K562 (cell line): ENCODE data around the gene MS4A5. TPM values are rescaled to one million over a fixed set of nuclear protein-coding genes. Genes with fewer than 3 reads are reported as not detected.

ENCODE experiments used
- ATAC-seq: fragments of 200-7000 bp; cut with Tn5 transposase; 3 replicates; pipeline ENCODE4 v1.9.1; 2020; ENCODE audit warnings: moderate library complexity
- BruUV-seq: library from RNA; stranded (reverse); fragments of 400-500 nt; replicated peaks from 2 replicates; lab custom pipeline; 2021; lab: Mats Ljungman, UMichigan
- CTCF ChIA-PET: fragments of 300-600 bp; formaldehyde crosslinking; extraction: SDS; loops from one replicate; lab custom pipeline; 2021; ENCODE audit warnings: low intra/inter-chr PET ratio; lab: Yijun Ruan, JAX
- POLR2A ChIA-PET: fragments of 300-600, 350-650 bp; sonication (Branson Sonifier 250); formaldehyde crosslinking; extraction: SDS; loops from one replicate; lab custom pipeline; 2021; ENCODE audit warnings: antibody characterized with exemption, inconsistent platforms; lab: Yijun Ruan, JAX
- DNase-seq, 4 experiments: peaks; one replicate each; pipeline versions ENCODE4 v3.0.0 to v3.0.0-alpha.2; 2011 to 2018; ENCODE audit warnings: low spot score in 3 of 4, mixed read lengths in 3 of 4; ENCODE audit errors: extremely low read depth in 1 of 4
- FAIRE-seq: peaks from 2 replicates; lab custom pipeline; 2011; peaks lifted over from hg19 to GRCh38; lab: Jason Lieb, UNC
- H2AFZ ChIP-seq: 2 replicates; pipeline ENCODE4 v1.6.0; 2011; ENCODE audit warnings: low read depth, low read length, control low read depth, inconsistent platforms
- H3K27ac ChIP-seq: fragments of 200-600 bp; 3 replicates; pipeline ENCODE4 v1.8.0; 2011; ENCODE audit warnings: low read depth, mild to moderate bottlenecking, control low read depth, inconsistent platforms, low read length, moderate library complexity, mixed read lengths; ENCODE audit errors: extremely low read depth
- H3K27me3 ChIP-seq, 2 experiments: fragments of 300-600 bp in 1 of 2; 2 replicates in 1 of 2; 3 replicates in 1 of 2; pipeline versions ENCODE4 v1.6.0 to v1.8.0; 2011; ENCODE audit warnings: inconsistent platforms in 2 of 2, low read length in 2 of 2, mild to moderate bottlenecking in 1 of 2, mixed read lengths in 1 of 2, moderate library complexity in 1 of 2; ENCODE audit not compliant: control insufficient read depth in 2 of 2, insufficient read depth in 2 of 2
- H3K36me3 ChIP-seq: fragments of 300-600 bp; 3 replicates; pipeline ENCODE4 v1.8.0; 2011; ENCODE audit warnings: mild to moderate bottlenecking, low read length, inconsistent platforms; ENCODE audit not compliant: control insufficient read depth, insufficient read depth
- H3K4me1 ChIP-seq, 2 experiments: fragments of 200-600 bp in 1 of 2; replicated peaks in 1 of 2; 2 replicates in 1 of 2; 3 replicates in 1 of 2; pipeline versions ENCODE4 v1.5.1 to v1.8.0; 2011; ENCODE audit warnings: inconsistent platforms in 2 of 2, low read length in 2 of 2, mild to moderate bottlenecking in 1 of 2, mixed read lengths in 1 of 2, moderate library complexity in 1 of 2; ENCODE audit not compliant: control insufficient read depth in 2 of 2, insufficient read depth in 2 of 2
- H3K4me2 ChIP-seq: 2 replicates; pipeline ENCODE4 v1.6.1; 2011; ENCODE audit warnings: low read length, control low read depth, inconsistent platforms, mixed read lengths; ENCODE audit not compliant: insufficient read depth
- H3K4me3 ChIP-seq: fragments of 200-600 bp; sonication (generic), shearing (Covaris generic); 2 replicates; pipeline ENCODE4 v1.5.1; 2016; ENCODE audit warnings: control low read depth, inconsistent platforms
- H3K79me2 ChIP-seq: fragments of 200-600 bp; 3 replicates; pipeline ENCODE4 v1.8.0; 2011; ENCODE audit warnings: low read length, inconsistent platforms; ENCODE audit not compliant: control insufficient read depth, insufficient read depth
- H3K9ac ChIP-seq, 2 experiments: 2 replicates each; pipeline versions ENCODE4 v1.6.0 to v1.6.1; 2011; ENCODE audit warnings: low read depth in 2 of 2, low read length in 2 of 2, control low read depth in 1 of 2, inconsistent platforms in 1 of 2, mild to moderate bottlenecking in 1 of 2, mixed read lengths in 1 of 2; ENCODE audit not compliant: insufficient read depth in 1 of 2
- H3K9me1 ChIP-seq: one replicate; pipeline ENCODE4 v1.6.0; 2011; ENCODE audit warnings: inconsistent platforms, mild to moderate bottlenecking, low read length, moderate library complexity; ENCODE audit not compliant: control insufficient read depth, insufficient read depth
- H3K9me3 ChIP-seq: replicated peaks from 2 replicates; pipeline ENCODE4 v1.5.1; 2011; ENCODE audit warnings: low read depth, low read length, inconsistent platforms; ENCODE audit not compliant: control insufficient read depth, insufficient read depth
- H4K20me1 ChIP-seq: replicated peaks from 2 replicates; pipeline ENCODE4 v1.6.1; 2011; ENCODE audit warnings: low read length, inconsistent platforms, mixed read lengths; ENCODE audit not compliant: control insufficient read depth, insufficient read depth
- C11orf30 ChIP-seq: fragments of 450-650 bp; IDR thresholded peaks from 2 replicates; pipeline ENCODE4 v1.6.1; 2016; ENCODE audit warnings: low read depth, mild to moderate bottlenecking
- DDX20 ChIP-seq: fragments of 450-650 bp; IDR thresholded peaks from 2 replicates; pipeline ENCODE4 v1.6.1; 2016; ENCODE audit warnings: missing genetic modification characterization, low read depth, mild to moderate bottlenecking, missing compliant biosample characterization, moderate library complexity
- MAFF ChIP-seq: IDR thresholded peaks from 2 replicates; pipeline ENCODE4 v1.6.1; 2012; ENCODE audit warnings: low read length, improper control_type of control experiment
- MAFG ChIP-seq: fragments of 450-650 bp; conservative IDR thresholded peaks from 2 replicates; pipeline ENCODE4 v1.6.1; 2016; ENCODE audit warnings: missing genetic modification characterization, missing compliant biosample characterization
- ZNF316 ChIP-seq: fragments of 450-650 bp; IDR thresholded peaks from 2 replicates; pipeline ENCODE4 v1.6.1; 2016
- WGBS: fragments of 100-300 bp; shearing (Covaris generic); methylation state at CpG from one replicate; pipeline ENCODE4 v1.1.6; 2016; ENCODE audit warnings: low coverage, mixed read lengths; ENCODE audit not compliant: insufficient coverage; ENCODE audit errors: missing lambda C conversion rate; 5-methylcytosine and 5-hydroxymethylcytosine counted together
- in situ Hi-C: fragments of 300-500 bp; cut with MboI; formaldehyde crosslinking; loops from 4 replicates; pipeline ENCODE4 v1.15.0; 2018; ENCODE audit warnings: inconsistent platforms, mixed read lengths
- intact Hi-C: fragments of 100-400 bp; cut with micrococcal nuclease; formaldehyde crosslinking; loops from 2 replicates; pipeline ENCODE4 v1.14.2; 2022
- polyA plus RNA-seq, 8 experiments: library from polyadenylated mRNA; depleted of rRNA in 4 of 8; stranded (reverse) in 5 of 8; unstranded in 3 of 8; fragments of >200 nt; fragmentation: Nextera tagmentation in 2 of 8; fragmentation: Illumina TruSeq in 1 of 8; extraction: Ambion mirVana in 2 of 8; extraction: Trizol in 1 of 8; gene quantifications; 2 replicates each; pipeline versions ENCODE4 v1.2.1 to v1.2.3, GENCODE V29; 2011 to 2014; ENCODE audit warnings: inconsistent platforms in 1 of 8, missing spikeins in 1 of 8
- total RNA-seq, 7 experiments: library from RNA; depleted of rRNA in 6 of 7; stranded (reverse); fragments of >200 nt in 6 of 7; fragmentation: Illumina TruSeq in 2 of 7; extraction: Trizol in 2 of 7; gene quantifications; 2 replicates each; pipeline versions ENCODE4 v1.2.1 to v1.2.3, GENCODE V29; 2011 to 2021; ENCODE audit warnings: low replicate concordance in 1 of 7

Gene MS4A5
- total and polyA plus RNA-seq, 9 of the 15 experiments (the other 6 are each of a cell fraction or from before 2014, with no cell fraction given), result not detected

- 0% methylated on average over 2 of the region's 2 CpGs for WGBS
- Histone ChIP-seq H4K20me1 (no peaks in the 10 kb centered on the region), H3K9ac (no peak overlapping the region), H3K9me1 (no peaks in the 10 kb centered on the region), H3K4me2 (no peak overlapping the region), H2AFZ (no peak overlapping the region), H3K27me3 (peaks cover 0 to 5% of the 10 kb centered on the region in 2 experiments; a peak in 1 of 5 replicates), H3K4me1 (no peaks in the 10 kb centered on the region), H3K4me3 (no peak overlapping the region), H3K36me3 (no peaks in the 10 kb centered on the region), H3K79me2 (no peaks in the 10 kb centered on the region), H3K27ac (no peak overlapping the region), H3K9me3 (no peaks in the 10 kb centered on the region)
- in situ Hi-C loops (no loop called here), intact Hi-C loops (no loop called here)
- ChIA-PET POLR2A (interaction anchor here (0.6 kb wide), 2 partner anchors 232 to 660 kb away, joined by 3 to 4 read pairs; no protein-coding TSS in a partner anchor), CTCF (no interaction called here)
- TF ChIP-seq DDX20 (tag) (no peak), MAFF (peak; percentile 41), C11orf30 (peak; percentile 52; the same call in 1 of the 2 replicates), ZNF316 (peak; percentile 66), MAFG (tag) (0 out of 2 replicates have a peak, but pooled peaks have one; percentile 15)
- FAIRE-seq (no peak), DNase-seq (no peak), ATAC-seq (no peak)
- no TSS peak for BruUV-seq
Measured at GRCh38 chr11:60493454-60493853, 64.1 kb downstream of the MS4A5 start.

Other genes starting within 250 kb of the MS4A5 start
Only the 7 nearest of the 9 such genes appear.
- 7.4 and 8.2 TPM in 2 replicates for gene MS4A4A, start 148.9 kb upstream of the MS4A5 start, total RNA-seq (2014; rRNA removed)
- 10.0 and 10.1 TPM in 2 replicates for gene MS4A4A, start 148.9 kb upstream of the MS4A5 start, total RNA-seq (2014; rRNA removed; fragmentation: Illumina TruSeq; extraction: Trizol)
- 12.0 and 13.1 TPM in 2 replicates for gene MS4A4A, start 148.9 kb upstream of the MS4A5 start, total RNA-seq (2015; rRNA removed; fragmentation: Illumina TruSeq; extraction: Trizol)
- gene MS4A4A, start 148.9 kb upstream of the MS4A5 start, total RNA-seq (2021), result 10.7 and 11.2 TPM in 2 replicates
- gene MS4A4A, start 148.9 kb upstream of the MS4A5 start, polyA plus RNA-seq (2011; rRNA removed), result 0.77 and 101 TPM in 2 replicates
- 8.6 and 9.3 TPM in 2 replicates for gene MS4A4A, start 148.9 kb upstream of the MS4A5 start, polyA plus RNA-seq (2014; fragmentation: Illumina TruSeq; extraction: Trizol)
- 10 to 100 TPM; 40.0 to 41.4 TPM for gene MS4A4A, start 148.9 kb upstream of the MS4A5 start, polyA plus RNA-seq (2014; fragmentation: Nextera tagmentation; extraction: Ambion mirVana)
- gene MS4A4A, start 148.9 kb upstream of the MS4A5 start, polyA plus RNA-seq (2014; rRNA removed), result 5.8 and 10.0 TPM in 2 replicates
- gene MS4A6E, start 102.3 kb upstream of the MS4A5 start, total RNA-seq (2014; rRNA removed), result not detected in 2 replicates
- not detected in 2 replicates for gene MS4A6E, start 102.3 kb upstream of the MS4A5 start, total RNA-seq (2014; rRNA removed; fragmentation: Illumina TruSeq; extraction: Trizol)
- gene MS4A6E, start 102.3 kb upstream of the MS4A5 start, total RNA-seq (2015; rRNA removed; fragmentation: Illumina TruSeq; extraction: Trizol), result not detected in 2 replicates
- gene MS4A6E, start 102.3 kb upstream of the MS4A5 start, total RNA-seq (2021), result not detected in 2 replicates
- gene MS4A6E, start 102.3 kb upstream of the MS4A5 start, polyA plus RNA-seq (2011; rRNA removed), result 0.46 TPM in 1 of 2 replicates, not detected in the other
- gene MS4A6E, start 102.3 kb upstream of the MS4A5 start, polyA plus RNA-seq (2014; fragmentation: Illumina TruSeq; extraction: Trizol), result not detected in 2 replicates
- under 1 TPM; 0.13 to 0.15 TPM for gene MS4A6E, start 102.3 kb upstream of the MS4A5 start, polyA plus RNA-seq (2014; fragmentation: Nextera tagmentation; extraction: Ambion mirVana)
- not detected in 2 replicates for gene MS4A6E, start 102.3 kb upstream of the MS4A5 start, polyA plus RNA-seq (2014; rRNA removed)
- gene MS4A7, start 51.0 kb upstream of the MS4A5 start, total RNA-seq (2014; rRNA removed), result not detected in 2 replicates
- gene MS4A7, start 51.0 kb upstream of the MS4A5 start, total RNA-seq (2014; rRNA removed; fragmentation: Illumina TruSeq; extraction: Trizol), result not detected in 2 replicates
- gene MS4A7, start 51.0 kb upstream of the MS4A5 start, total RNA-seq (2015; rRNA removed; fragmentation: Illumina TruSeq; extraction: Trizol), result not detected in 2 replicates
- gene MS4A7, start 51.0 kb upstream of the MS4A5 start, total RNA-seq (2021), result 0.20 TPM in 1 of 2 replicates, not detected in the other
- gene MS4A7, start 51.0 kb upstream of the MS4A5 start, polyA plus RNA-seq (2011; rRNA removed), result not detected in 2 replicates
- gene MS4A7, start 51.0 kb upstream of the MS4A5 start, polyA plus RNA-seq (2014; fragmentation: Illumina TruSeq; extraction: Trizol), result not detected in 2 replicates
- gene MS4A7, start 51.0 kb upstream of the MS4A5 start, polyA plus RNA-seq (2014; fragmentation: Nextera tagmentation; extraction: Ambion mirVana), result not detected
- not detected in 2 replicates for gene MS4A7, start 51.0 kb upstream of the MS4A5 start, polyA plus RNA-seq (2014; rRNA removed)
- gene MS4A14, start 33.1 kb upstream of the MS4A5 start, total RNA-seq (2014; rRNA removed), result not detected in 2 replicates
- not detected in 2 replicates for gene MS4A14, start 33.1 kb upstream of the MS4A5 start, total RNA-seq (2014; rRNA removed; fragmentation: Illumina TruSeq; extraction: Trizol)
- not detected in 2 replicates for gene MS4A14, start 33.1 kb upstream of the MS4A5 start, total RNA-seq (2015; rRNA removed; fragmentation: Illumina TruSeq; extraction: Trizol)
- gene MS4A14, start 33.1 kb upstream of the MS4A5 start, total RNA-seq (2021), result not detected in 2 replicates
- not detected in 2 replicates for gene MS4A14, start 33.1 kb upstream of the MS4A5 start, polyA plus RNA-seq (2011; rRNA removed)
- gene MS4A14, start 33.1 kb upstream of the MS4A5 start, polyA plus RNA-seq (2014; fragmentation: Illumina TruSeq; extraction: Trizol), result not detected in 2 replicates
- not detected for gene MS4A14, start 33.1 kb upstream of the MS4A5 start, polyA plus RNA-seq (2014; fragmentation: Nextera tagmentation; extraction: Ambion mirVana)
- gene MS4A14, start 33.1 kb upstream of the MS4A5 start, polyA plus RNA-seq (2014; rRNA removed), result not detected in 2 replicates
- not detected in 2 replicates for gene MS4A1, start 26.3 kb downstream of the MS4A5 start, total RNA-seq (2014; rRNA removed)
- not detected in 2 replicates for gene MS4A1, start 26.3 kb downstream of the MS4A5 start, total RNA-seq (2014; rRNA removed; fragmentation: Illumina TruSeq; extraction: Trizol)
- gene MS4A1, start 26.3 kb downstream of the MS4A5 start, total RNA-seq (2015; rRNA removed; fragmentation: Illumina TruSeq; extraction: Trizol), result not detected in 2 replicates
- gene MS4A1, start 26.3 kb downstream of the MS4A5 start, total RNA-seq (2021), result 0.24 and 0.25 TPM in 2 replicates
- gene MS4A1, start 26.3 kb downstream of the MS4A5 start, polyA plus RNA-seq (2011; rRNA removed), result not detected in 2 replicates
- 0.28 TPM in 1 of 2 replicates, not detected in the other for gene MS4A1, start 26.3 kb downstream of the MS4A5 start, polyA plus RNA-seq (2014; fragmentation: Illumina TruSeq; extraction: Trizol)
- gene MS4A1, start 26.3 kb downstream of the MS4A5 start, polyA plus RNA-seq (2014; fragmentation: Nextera tagmentation; extraction: Ambion mirVana), result under 1 TPM; 0.03 TPM
- 0.01 and 0.03 TPM in 2 replicates for gene MS4A1, start 26.3 kb downstream of the MS4A5 start, polyA plus RNA-seq (2014; rRNA removed)
- gene MS4A12, start 63.2 kb downstream of the MS4A5 start, total RNA-seq (2014; rRNA removed), result not detected in 2 replicates
- gene MS4A12, start 63.2 kb downstream of the MS4A5 start, total RNA-seq (2014; rRNA removed; fragmentation: Illumina TruSeq; extraction: Trizol), result not detected in 2 replicates
- gene MS4A12, start 63.2 kb downstream of the MS4A5 start, total RNA-seq (2015; rRNA removed; fragmentation: Illumina TruSeq; extraction: Trizol), result not detected in 2 replicates
- gene MS4A12, start 63.2 kb downstream of the MS4A5 start, total RNA-seq (2021), result not detected in 2 replicates
- gene MS4A12, start 63.2 kb downstream of the MS4A5 start, polyA plus RNA-seq (2011; rRNA removed), result not detected in 2 replicates
- not detected in 2 replicates for gene MS4A12, start 63.2 kb downstream of the MS4A5 start, polyA plus RNA-seq (2014; fragmentation: Illumina TruSeq; extraction: Trizol)
- gene MS4A12, start 63.2 kb downstream of the MS4A5 start, polyA plus RNA-seq (2014; fragmentation: Nextera tagmentation; extraction: Ambion mirVana), result not detected
- not detected in 2 replicates for gene MS4A12, start 63.2 kb downstream of the MS4A5 start, polyA plus RNA-seq (2014; rRNA removed)
- not detected in 2 replicates for gene MS4A13, start 85.8 kb downstream of the MS4A5 start, total RNA-seq (2014; rRNA removed)
- 0.51 TPM in 1 of 2 replicates, not detected in the other for gene MS4A13, start 85.8 kb downstream of the MS4A5 start, total RNA-seq (2014; rRNA removed; fragmentation: Illumina TruSeq; extraction: Trizol)
- 0.23 TPM in 1 of 2 replicates, not detected in the other for gene MS4A13, start 85.8 kb downstream of the MS4A5 start, total RNA-seq (2015; rRNA removed; fragmentation: Illumina TruSeq; extraction: Trizol)
- gene MS4A13, start 85.8 kb downstream of the MS4A5 start, total RNA-seq (2021), result 0.40 TPM in 1 of 2 replicates, not detected in the other
- gene MS4A13, start 85.8 kb downstream of the MS4A5 start, polyA plus RNA-seq (2011; rRNA removed), result 0.09 and 0.36 TPM in 2 replicates
- not detected in 2 replicates for gene MS4A13, start 85.8 kb downstream of the MS4A5 start, polyA plus RNA-seq (2014; fragmentation: Illumina TruSeq; extraction: Trizol)
- gene MS4A13, start 85.8 kb downstream of the MS4A5 start, polyA plus RNA-seq (2014; fragmentation: Nextera tagmentation; extraction: Ambion mirVana), result under 1 TPM; 0.15 to 0.43 TPM
- not detected in 2 replicates for gene MS4A13, start 85.8 kb downstream of the MS4A5 start, polyA plus RNA-seq (2014; rRNA removed)